Breast epithelium (tissue), 3 donors: ENCODE data around the gene RREB1.

Experiments used
- POLR2A ChIP-seq: fragments of 450-650 bp; IDR thresholded peaks from one replicate; pipeline ENCODE4 v1.6.1; 2016; ENCODE audit warnings: antibody characterized with exemption, mild to moderate bottlenecking, moderate library complexity
- POLR2AphosphoS5 ChIP-seq, 3 donors: sonication (generic); formaldehyde crosslinking; IDR thresholded peaks; one replicate each; pipeline ENCODE4 v1.6.1; 2017; ENCODE audit warnings: antibody characterized with exemption in 3 of 3
- TF ChIP-seq, protein P1 (sequence below), 3 donors: fragments of 450-650 bp; IDR thresholded peaks; one replicate each; pipeline ENCODE4 v1.5.1; 2016 to 2017; ENCODE audit warnings: antibody characterized with exemption in 3 of 3, mild to moderate bottlenecking in 3 of 3, moderate library complexity in 3 of 3

DNA sequence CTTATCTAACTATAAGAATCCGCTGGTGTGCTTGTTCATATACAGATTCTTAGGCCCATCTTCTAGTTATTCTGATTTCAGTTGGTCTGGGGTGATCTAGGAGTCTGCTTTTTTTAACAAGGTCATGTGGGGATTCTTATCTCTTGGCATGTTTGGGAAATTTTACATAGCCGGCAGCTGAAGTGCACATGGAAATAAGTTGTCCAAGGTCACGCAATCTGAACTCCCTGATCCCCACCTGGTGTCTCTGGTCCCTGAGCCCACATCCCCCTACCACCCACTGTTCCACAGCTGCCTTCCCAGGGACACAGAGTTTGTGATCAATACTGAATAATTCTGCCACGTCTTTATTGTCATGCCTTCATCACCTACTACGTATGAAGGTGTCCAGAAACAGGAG is 114.4 kb downstream of the RREB1 start:
- TF ChIP-seq, protein P1, sequence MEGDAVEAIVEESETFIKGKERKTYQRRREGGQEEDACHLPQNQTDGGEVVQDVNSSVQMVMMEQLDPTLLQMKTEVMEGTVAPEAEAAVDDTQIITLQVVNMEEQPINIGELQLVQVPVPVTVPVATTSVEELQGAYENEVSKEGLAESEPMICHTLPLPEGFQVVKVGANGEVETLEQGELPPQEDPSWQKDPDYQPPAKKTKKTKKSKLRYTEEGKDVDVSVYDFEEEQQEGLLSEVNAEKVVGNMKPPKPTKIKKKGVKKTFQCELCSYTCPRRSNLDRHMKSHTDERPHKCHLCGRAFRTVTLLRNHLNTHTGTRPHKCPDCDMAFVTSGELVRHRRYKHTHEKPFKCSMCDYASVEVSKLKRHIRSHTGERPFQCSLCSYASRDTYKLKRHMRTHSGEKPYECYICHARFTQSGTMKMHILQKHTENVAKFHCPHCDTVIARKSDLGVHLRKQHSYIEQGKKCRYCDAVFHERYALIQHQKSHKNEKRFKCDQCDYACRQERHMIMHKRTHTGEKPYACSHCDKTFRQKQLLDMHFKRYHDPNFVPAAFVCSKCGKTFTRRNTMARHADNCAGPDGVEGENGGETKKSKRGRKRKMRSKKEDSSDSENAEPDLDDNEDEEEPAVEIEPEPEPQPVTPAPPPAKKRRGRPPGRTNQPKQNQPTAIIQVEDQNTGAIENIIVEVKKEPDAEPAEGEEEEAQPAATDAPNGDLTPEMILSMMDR (IDR thresholded peaks at IDR 0.05), result no peak
- no peak for TF ChIP-seq POLR2AphosphoS5 (IDR thresholded peaks at IDR 0.05)
- no peak for TF ChIP-seq POLR2A
